ENCODE results near the gene ARFIP1. TPM values are rescaled to one million over a fixed set of nuclear protein-coding genes. Genes with fewer than 3 reads are reported as not detected.

The ARFIP1 gene
- total RNA-seq, 1 donor from 2014 or later, result 30.1 TPM

GRCh38 chr4:152937336-152938236 is 157.8 kb downstream of the ARFIP1 start:
- no peak for DNase-seq (ENCODE audit: low spot score)

DNA sequence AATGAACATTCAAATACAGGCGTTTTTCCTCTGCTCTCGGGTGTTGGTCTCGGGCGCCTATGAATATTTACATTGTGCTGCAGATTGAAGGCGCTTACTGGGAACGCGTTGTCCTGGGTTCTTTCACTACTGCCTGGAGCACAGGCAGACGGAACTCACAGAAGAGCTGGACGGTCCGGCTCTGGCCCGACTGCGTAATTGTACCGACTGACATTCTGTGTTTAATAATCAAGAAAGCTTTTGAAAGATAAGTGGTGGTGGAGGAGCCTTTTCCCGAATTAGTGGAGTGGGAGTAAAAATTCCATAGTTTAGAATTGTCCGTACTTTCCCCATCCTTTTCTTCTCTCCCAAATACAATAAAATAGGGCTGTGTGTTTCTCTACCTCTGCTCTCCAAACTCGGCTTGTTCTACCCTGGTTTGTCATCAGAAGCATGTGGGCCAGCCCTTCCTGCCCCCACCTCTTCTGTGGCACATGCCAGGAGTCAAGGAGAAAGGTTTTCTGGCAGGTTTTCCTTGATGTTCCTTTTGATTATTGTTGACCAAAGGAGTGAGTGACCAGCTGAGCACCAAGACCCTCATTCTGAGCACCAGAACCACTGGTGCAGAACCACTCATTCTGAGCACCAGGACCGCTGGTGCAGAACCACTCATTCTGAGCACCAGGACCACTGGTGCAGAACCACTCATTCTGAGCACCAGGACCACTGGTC is 158.6 kb downstream of the ARFIP1 start:
- DNase-seq (ENCODE audit: low spot score), result no peak

DNA sequence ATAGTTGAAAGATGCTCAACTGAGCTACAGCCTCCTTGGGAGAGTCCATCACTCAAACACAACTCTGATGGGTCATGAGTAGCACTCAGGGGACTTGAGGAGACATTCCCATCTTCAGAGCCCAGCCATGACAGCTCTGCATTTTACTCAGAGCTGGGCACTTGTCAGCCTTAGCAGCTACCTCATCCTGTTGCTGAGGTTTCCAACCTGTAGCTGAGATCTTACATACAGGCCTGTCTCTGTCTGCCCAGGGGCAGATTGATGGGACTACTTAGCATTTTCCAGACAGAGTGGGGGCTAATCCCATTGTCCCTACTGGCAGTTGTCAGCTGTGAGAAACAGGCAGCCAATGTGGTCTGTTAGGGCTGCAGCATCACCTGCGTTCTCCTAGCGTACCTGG is 159.9 kb downstream of the ARFIP1 start:
- DNase-seq (ENCODE audit: low spot score), result no peak

GRCh38 chr4:152940461-152940860 is 160.7 kb downstream of the ARFIP1 start:
- no peak for DNase-seq (ENCODE audit: low spot score)

DNA sequence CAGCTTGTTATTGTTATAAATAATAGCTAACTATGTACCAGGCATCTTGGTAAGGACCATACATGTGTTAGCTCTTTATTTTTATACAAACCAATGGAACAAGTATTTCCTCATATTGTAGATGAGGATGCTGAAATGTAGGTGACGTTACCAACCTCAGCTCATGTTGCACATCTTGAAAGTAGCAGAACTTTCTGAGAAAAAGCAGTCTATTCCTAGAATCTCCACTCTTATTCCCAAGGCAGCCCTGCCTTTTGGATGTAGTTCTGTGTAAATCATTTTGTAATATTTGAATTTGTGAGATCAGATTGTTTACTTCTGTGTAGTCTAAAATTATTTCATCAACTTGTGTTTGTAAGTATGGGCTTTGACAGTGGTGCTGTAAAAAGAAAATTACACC is 161.7 kb downstream of the ARFIP1 start:
- no peak for DNase-seq (ENCODE audit: low spot score)

- DNase-seq (ENCODE audit: low spot score), result no peak
Observed at GRCh38 chr4:152942346-152942745, 162.6 kb downstream of the ARFIP1 start.

DNA sequence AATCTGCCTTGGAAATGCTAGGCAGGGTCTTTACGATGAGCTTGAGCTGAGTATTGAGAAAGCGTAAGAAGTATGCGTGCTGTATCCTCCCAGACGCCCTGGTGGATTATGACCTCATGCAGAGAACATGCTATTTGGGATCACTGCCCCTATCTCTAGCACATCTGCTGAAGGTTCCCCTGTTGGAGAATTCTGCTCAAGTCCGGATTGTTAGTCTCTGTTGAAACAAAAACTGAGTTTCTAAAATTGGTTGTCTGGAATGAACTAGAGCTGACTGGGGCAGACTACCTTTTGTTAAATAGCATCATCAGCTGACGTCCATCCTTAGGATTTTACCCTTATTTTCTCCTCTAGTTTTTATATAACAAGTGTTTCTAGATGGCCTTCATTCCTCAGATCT is 163.9 kb downstream of the ARFIP1 start:
- no peak for DNase-seq (ENCODE audit: low spot score)

DNA sequence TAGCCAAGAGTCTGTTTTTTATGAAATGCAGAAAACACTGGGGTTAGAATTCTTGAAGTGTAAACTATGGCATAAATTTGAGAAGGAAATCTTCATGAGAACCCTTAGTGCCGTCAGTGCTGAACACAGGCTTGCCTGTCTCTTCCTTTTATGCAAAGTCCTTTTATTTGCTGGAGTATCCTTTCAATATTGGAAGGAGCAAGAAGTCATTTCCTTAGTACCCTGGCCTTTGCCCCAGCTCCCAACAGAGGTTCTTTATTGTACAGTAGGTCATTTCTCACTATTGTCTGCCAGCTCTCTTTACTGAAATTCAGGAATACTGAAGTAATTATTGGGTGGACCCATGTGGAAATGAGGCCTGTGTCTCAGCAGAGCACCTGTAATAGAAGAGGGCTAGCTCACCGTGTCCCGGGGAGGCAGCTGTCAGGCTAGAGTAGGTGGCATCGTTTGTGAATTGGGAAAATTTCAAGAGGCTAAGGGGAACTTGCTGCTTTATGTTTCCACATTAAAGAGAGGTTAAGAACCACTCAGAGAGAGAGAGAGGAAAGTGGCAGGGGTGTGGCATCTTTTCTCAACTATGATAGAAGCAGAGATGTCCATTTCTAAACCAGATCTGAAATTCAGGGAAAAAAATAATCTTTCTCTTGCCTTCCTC is 165.0 kb downstream of the ARFIP1 start:
- no peak for DNase-seq (ENCODE audit: low spot score)

DNA sequence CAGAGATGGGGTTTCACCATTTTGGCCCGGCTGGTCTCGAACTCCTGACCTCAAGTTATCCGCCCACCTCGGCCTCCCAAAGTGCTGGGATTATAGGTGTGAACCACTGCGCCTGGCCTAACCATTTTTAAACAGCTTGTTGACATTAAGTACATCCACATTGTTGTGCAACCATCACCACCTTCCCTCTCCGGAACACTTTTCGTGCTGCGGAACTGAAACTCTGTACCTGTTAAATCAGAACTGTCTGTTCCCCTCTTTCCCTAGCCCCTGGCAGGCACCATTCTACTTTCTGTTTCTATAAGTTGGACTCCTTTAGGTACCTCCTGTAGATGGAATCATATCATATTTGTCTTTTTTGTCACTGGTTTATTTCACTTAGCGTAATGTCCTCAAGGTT is 165.9 kb downstream of the ARFIP1 start:
- no peak for DNase-seq (ENCODE audit: low spot score)

GRCh38 chr4:152946446-152946845 is 166.7 kb downstream of the ARFIP1 start:
- DNase-seq (ENCODE audit: low spot score), result no peak

DNA sequence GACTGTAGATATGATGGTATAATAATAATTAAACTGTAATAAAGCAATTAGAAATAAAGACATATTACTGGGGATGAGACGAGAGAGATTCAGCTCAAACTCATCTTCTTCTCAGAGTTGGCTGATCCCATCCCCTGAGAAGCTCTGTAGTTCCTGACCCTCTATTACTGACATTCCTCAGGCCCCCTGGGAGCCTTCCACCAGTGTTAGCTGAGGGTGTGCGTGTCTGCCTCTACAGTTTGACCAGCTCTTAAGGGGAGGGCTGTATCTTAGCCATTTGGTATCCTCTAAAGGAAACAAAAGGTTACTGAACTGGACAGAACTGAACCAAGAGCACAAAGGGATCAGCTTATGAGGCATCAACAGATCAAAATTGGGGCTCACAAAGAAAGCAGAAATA is 167.6 kb downstream of the ARFIP1 start:
- DNase-seq (ENCODE audit: low spot score), result no peak

- no peak for DNase-seq (ENCODE audit: low spot score)
Observed at GRCh38 chr4:152949930-152950329, 170.2 kb downstream of the ARFIP1 start.

GRCh38 chr4:152950402-152951274 is 170.9 kb downstream of the ARFIP1 start:
- DNase-seq (ENCODE audit: low spot score), result no peak

GRCh38 chr4:152951348-152951747 is 171.6 kb downstream of the ARFIP1 start:
- no peak for DNase-seq (ENCODE audit: low spot score)

DNA sequence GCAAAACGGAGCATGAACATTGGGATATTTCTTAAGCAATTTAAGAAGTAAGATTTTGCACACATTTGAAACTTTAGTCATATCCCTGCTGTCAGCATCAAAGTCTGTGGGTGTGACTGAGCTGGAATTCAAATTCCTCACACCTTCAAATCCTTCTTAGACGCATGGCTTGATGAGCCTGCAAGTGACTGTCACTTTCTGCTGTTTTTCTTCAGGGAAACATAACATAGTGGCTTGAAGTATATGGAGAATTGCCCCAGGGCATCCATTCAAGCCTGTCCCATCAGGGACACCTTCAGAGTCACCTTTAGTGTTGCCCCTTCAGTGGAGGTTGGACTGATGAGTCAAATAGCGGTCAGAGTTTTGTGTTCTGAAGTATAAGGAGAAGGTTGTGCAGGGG is 173.8 kb downstream of the ARFIP1 start:
- DNase-seq (ENCODE audit: low spot score), result no peak

- no peak for DNase-seq (ENCODE audit: low spot score)
Observed at GRCh38 chr4:152954741-152955140, 175.0 kb downstream of the ARFIP1 start.

DNA sequence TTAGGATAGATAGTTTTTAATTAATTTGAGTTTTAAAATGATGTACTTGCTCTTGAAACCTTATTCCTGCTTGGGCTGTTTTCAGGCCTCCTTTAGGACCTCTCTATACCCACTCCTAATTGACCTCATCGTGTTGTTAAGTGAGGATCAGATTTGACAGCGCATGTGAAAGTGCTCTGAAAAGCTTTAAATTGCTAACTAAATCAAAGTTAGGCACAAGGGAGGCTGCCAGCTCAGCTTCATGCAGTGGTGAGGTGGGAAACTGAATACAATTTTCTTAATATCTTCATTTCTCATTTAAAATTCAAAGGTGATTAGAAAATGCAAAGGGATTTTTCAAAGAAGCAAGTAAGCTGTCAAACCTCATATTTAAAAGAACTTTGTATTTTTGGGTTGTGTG is 176.4 kb downstream of the ARFIP1 start:
- DNase-seq (ENCODE audit: low spot score), result no peak

DNA sequence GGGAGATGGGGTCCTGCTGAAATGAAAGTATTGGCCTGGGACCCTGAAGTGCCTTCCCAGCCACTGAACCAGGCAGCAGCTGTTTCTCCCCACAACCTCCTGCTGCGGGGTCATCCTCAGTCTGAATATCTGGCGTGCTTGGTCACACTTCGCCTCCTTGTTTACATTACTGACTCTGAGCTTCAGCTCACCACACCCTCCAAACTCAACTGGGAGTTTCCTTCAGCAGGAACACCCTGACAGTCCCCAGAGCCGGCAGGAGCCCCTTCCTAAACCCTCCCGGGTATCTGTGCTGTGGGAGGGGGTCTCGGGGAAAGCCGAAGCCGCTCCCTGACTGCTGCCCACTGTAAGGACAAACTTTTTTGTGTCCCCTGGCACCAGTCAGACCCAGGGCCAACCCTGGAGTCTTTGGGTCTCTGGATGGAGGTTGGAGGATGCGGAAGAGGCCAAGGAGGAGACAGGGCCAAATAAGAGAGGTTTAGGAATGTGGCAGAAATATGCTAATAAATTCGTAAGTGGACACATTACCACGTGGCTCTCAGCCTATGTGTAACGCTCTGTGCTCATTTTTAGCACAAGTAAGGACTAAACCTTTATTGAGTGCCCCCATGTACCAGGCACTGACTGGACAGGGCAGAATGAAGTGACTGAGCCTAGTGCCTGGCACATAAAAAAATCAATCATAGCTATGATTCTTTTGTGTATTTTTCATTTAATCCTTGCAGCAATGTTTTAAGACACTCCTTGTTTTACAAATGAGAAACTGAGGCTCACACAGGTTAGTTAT is 177.1 kb downstream of the ARFIP1 start:
- no peak for DNase-seq (ENCODE audit: low spot score)

DNA sequence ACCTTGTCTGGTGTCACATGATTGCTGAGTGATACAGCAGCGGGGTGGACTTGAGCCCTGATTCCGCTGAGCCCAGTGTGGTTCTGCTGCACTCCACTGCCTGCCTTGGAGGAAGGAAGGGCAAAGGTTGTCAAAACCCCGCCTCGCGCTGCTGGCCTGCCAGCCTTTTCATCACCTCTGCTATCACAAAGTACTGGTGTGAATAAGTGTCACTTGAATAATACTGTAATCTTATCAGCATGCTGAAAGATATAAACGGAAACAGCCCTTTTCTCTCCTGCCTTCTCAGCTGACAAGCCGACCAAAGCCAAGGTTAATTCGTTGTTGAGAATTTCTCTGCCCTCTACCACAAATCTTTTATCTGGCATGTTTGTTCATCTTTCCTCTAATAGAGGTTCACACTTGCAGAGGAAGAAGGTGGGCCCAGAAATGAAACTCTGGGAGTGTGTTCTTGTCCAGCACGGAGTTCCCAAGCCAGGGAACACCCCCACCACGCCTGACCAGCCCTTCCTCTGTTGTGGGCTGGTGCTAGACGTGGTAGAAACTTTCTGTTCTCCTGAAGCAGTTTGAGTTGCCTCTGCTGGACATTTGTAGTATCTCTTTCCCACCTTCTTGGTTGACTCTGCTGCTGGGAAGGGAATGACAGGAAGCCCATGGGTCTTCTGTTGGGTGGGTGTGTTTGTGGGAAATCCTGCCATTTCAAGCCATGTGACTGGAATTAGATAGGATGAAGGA is 177.8 kb downstream of the ARFIP1 start:
- no peak for DNase-seq (ENCODE audit: low spot score)

DNA sequence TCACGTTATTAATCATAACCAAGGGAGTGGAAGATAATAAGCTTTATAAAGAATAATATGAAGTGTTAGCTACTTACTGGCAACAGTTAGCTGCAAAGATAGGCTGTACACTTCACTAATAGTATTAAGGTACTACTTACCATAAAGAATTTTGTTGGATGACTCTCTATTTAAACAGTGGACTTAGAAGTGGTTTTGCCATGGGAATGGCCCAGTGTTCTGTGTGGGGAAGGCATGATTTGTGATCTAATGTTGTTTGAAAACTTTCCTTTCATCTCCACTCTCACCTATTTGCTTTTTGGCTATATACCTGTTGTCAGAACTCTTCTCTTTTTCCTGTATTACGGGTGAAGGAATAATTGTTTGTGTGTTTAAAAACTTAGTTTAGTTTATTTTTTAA is 179.3 kb downstream of the ARFIP1 start:
- no peak for DNase-seq (ENCODE audit: low spot score)

Data from mesenteric fat pad (tissue), 1 donor.